Measurements from ENCODE around the gene MKLN1. TPM values are rescaled to one million over a fixed set of nuclear protein-coding genes. Genes with fewer than 3 reads are reported as not detected.

The MKLN1 gene
- polyA plus RNA-seq, 10 donors: 18.2 to 36.3 (median 22.8) TPM

- DNase-seq: no peak
These were observed 189.7 kb downstream of the MKLN1 start for GRCh38 chr7:131517218-131517923.

DNA sequence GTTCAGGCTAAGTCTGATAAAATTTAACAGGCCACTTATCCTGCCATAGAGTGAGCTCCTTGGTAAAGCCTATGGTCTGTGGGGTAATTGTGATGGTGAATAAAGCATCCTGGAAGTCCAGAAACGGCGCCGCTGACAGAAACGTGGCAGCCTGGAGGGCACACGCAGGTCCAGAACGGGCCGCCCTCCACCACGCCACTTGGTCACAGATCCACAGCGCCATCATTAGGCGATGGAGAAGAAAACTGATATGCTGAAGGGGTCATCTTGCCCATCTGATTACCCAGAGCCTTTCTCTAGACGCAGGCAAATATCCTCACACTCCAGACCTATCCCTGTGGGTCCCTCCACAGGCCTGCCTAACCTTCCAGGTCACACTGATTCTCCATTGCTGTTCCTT, 190.9 kb downstream of the MKLN1 start:
- no peak for DNase-seq

GRCh38 chr7:131521651-131522163, 194.0 kb downstream of the MKLN1 start:
- DNase-seq: no peak

- DNase-seq: no peak
These were observed 194.8 kb downstream of the MKLN1 start for GRCh38 chr7:131522325-131522930.

DNA sequence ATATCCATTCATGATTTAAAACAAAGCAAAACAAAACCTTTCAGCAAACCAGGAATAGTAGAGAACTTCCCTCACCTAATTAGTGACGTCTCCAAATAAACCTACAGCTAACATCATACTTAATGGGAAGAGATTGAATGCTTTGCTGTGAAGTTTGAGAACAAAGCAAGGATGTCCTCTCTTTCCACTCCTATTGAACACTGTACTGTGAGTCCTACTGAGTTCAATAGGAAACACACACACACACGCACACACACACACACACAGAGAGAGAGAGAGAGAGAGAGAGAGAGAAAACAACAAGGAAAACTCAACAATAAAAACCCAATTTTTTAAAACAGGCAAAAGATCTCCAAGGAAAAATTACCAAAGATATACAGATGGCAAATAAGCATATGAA, 196.4 kb downstream of the MKLN1 start:
- no peak for DNase-seq

DNA sequence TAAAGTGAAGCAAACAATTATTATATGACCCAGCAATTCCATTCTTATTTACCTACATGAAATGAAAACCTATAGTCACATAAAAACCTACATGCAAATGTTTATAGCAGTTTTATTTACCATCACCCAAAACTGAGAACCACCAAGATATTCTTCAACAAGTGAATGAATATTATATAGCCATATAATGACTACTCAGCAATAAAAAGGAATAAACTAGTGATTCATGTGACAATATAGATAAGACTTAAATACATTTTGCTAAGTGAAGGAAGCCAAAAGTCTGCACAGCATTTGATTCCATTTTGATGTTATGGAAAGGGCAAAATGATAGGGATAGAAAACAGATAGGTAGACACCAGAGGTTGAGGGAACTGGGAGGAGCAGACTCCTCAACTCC, 197.0 kb downstream of the MKLN1 start:
- DNase-seq: no peak

DNA sequence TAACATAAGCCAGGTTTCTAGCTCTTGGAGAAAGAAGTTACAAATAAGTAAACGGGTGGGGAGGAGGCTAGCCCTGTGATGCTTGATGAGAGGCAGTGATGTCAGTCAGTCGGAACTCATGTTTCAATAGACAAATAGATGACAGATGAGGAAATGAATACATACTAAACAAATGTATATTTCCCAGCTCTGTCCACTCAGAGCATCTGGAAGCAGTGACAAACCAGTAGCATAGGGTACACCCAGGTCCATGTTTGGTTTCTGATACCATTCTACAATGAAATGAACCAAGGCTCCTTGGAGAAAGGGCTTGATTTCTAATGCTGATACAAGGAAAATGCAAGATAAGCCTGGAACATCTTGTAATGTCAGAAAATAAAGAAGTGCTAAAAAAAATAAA, 198.1 kb downstream of the MKLN1 start:
- no peak for DNase-seq

DNA sequence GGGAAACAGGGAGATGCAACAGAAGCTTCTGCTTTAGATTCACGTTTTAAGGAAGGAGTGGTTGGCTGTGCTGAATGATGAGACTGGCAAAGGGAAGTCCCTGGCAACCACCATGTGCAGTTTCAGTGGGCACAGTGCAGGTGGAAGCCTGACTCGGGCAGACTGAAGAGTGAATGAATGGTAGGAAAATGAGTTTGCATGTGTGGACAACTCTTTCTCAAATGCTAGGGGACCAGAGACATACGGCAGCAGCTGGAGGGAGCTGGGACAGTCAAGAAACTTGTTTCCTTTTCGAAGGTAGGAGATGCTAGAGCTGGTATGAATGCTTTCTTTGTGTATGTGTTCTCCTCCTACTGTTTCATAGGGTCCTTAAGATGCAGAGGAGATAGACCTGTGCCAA, 199.8 kb downstream of the MKLN1 start:
- DNase-seq: no peak

DNA sequence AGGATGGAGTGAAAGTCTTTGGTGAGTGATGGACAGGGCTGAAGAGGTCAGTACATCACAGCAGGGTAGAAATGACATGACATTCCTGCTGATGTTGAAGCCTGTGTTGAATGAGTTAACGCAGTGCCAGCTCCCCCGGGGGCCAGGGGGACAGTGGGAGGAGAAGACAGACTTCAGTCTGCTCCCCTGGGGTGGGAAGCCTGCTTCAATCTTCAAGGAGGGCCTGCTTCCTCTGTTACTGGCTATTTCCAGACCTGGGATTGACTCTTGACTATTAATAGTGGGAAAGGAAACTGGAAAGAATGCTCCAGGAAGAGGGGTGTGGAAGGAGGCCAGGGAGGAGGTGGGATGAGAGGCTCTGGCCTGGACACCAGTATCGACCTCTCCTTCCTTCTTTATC, 201.5 kb downstream of the MKLN1 start:
- DNase-seq: no peak

GRCh38 chr7:131529617-131530016, 201.9 kb downstream of the MKLN1 start:
- no peak for DNase-seq

DNA sequence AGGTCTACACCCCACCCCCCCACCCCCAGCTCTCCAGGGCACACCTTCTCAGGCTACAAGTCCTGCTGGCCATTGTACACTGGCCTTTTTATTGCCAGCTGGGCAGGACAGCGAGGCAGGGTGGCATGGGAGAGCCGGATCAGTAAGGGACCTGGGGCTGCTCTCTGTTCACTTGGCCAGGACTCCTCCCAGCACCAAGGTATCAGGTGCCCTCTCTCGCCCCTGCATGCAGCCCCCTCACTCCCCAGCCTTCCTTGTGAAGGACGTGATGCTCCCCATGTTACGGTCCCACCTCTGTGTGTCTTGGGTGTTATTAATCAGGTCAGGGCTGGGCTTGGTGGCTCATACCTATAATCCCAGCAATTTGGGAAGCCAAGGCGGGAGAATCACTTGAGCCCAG, 202.5 kb downstream of the MKLN1 start:
- no peak for DNase-seq

GRCh38 chr7:131532570-131533091, 205.0 kb downstream of the MKLN1 start:
- no peak for DNase-seq

DNA sequence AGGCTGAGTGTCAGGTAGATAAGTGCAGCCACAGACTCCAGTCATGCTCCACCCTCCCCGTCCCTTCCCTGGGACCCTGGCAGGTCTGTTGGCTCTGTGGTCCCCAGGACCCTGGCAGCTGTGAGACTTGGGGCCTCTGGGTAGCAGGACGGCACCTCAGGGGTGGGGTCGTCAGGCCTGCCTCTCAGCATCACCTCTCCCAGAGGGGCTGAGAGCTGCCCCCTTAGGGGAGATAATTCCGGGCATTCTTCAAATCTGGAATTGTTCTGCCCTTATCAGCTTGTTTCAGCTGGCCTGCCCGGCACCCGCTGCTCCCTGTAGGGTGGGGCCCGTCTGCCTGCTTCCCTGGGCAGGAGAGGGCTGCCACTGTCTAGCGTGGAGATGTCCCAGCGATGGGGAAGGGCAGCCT, 205.5 kb downstream of the MKLN1 start:
- DNase-seq: no peak

GRCh38 chr7:131533566-131534561, 206.2 kb downstream of the MKLN1 start:
- no peak for DNase-seq

DNA sequence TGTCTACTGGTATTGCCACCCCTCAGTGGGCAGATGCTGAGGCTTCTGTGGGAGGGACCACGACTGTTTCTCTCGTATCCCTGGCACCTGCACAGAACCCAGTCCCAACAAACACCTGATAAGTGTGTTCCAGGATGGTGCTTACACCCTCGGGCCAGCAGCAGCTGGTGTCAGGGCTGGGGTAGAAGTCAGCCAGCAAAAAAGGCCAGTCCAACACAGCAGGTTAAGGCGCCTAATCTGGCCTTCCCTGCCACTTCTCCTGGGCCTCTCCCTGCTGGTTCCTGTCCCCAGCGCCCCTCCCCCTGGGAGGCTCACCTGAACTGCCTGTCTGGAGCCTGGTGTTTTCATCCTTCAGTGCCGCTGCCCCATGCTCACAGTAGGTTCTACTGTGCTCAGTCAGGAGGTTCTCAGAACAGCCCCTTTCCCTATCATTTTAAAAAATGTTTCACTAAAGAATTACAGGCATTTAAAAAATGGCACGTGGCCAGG, 208.7 kb downstream of the MKLN1 start:
- no peak for DNase-seq

GRCh38 chr7:131537571-131537978, 209.9 kb downstream of the MKLN1 start:
- DNase-seq: peak in 1 of 3 donors; percentile 48

DNA sequence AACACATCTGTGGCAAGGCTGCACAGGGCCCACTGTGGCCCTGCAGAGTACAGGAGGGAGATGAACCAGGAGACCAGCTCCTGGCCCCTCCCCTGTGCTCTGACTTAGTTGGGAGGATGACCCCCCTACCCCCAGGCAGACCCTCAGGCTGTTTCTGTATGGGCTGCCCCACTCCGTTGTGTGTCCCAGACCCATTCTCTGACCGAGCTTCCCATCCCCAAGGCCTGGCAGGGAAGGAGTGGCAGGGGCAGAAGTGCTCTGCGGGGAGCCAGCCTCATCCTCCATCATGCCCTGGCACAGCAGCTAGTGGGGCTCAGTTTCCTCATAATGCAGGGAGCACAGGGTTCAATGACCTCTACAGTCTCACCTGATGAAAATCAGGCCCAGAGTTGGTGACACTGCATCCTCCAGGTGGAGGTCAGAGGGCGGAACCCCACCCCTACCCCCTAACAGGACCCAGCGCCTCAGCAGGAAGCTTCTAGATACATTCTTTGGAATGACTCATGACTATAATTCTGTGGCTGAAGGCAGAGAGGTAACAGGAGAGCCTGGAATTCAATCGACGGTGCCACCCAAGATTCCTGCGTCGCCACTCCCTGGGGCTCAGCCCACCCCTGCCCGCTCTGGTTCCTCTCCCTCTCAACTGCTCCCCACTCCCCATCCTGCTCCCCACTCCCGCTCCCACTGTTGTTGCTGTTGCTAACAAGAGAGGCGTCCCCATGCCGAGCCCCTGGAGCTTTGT, 210.6 kb downstream of the MKLN1 start:
- peak in 1 of 3 donors; percentile 42 for DNase-seq

DNA sequence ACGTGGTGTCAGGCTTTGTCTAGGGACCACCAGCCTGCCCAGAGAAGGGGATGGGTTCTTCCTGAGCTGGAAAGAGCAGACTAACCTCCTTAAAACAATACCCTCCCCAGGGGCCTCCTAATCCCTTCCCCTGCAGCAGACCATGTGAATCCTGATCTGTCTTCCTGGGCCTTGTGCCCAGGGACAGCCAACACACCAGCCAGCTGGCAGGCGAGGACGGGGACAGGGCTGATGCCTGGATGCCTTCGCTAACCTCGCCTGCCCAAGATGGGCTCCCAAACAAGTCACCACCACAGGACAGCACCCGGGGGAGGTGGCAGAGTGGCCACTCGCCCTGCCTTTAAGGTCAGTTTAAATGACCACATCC, 211.1 kb downstream of the MKLN1 start:
- DNase-seq: peak; percentile 39 to 41 (median 41)

DNA sequence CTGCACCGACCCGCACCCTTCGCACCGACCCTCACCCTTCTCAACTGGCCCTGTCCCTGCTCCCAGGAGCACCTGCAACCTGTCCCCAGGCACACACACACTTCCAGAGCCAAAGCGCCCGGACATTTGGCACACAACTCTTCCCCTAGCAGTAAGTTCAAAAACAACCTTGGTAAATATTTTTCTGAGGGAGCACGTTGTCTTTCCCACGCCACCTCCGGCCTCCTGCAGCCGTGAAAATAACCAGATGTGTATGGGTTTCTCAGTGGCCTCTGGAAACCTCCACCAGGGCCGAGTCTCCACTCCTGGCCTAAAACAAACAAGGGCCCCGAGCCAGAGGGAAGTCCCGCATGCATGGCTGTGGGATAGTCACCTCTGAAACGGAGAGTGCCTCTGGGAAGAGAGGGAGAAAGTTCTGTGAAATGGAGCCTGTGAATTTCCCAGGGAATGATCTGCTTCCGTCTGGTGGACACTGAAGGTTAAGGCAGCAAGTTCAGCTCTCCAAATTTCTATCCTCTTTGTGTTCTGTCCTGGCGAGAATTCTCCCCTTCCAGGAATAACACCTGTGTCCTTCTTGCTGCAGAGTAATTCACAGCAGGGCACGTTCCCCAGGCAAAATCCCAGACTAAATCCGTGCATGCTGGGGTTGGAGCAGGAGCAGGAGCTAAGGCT, 213.0 kb downstream of the MKLN1 start:
- no peak for DNase-seq

- no peak for DNase-seq
These were observed 215.6 kb downstream of the MKLN1 start for GRCh38 chr7:131543298-131543697.

DNA sequence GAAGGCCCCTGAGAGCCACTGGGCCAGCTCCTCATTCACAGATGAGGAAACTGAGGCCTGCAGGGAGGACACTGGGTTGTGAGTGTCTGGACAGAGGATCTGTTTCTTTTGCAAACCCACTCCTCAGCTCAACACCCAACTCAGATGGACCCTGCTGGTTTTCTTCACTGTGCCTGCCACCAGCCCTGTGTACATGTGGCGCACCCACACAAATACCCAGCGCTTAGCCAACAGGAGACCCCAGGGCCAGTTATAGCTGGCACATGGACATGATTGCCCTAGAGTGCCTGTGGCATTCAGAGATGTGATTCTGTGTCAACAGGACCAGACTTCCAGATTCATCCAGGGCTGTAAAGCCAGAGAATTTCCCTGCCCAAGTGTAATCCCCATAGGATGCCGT, 216.3 kb downstream of the MKLN1 start:
- no peak for DNase-seq

All from muscle of back (tissue), 11 donors.